Heart left ventricle (tissue), 16 donors: ENCODE results near the gene EIF2S2. TPM values are rescaled to one million over a fixed set of nuclear protein-coding genes. Genes with fewer than 3 reads are reported as not detected.

Experiments used
- ATAC-seq, 4 donors: fragments of 200-7000 bp; cut with Tn5 transposase; one replicate each; pipeline ENCODE4 v1.9.1; 2020 to 2022; ENCODE audit warnings: moderate library complexity in 4 of 4, mild to moderate bottlenecking in 3 of 4, moderate number of reproducible peaks in 1 of 4
- DNase-seq, 5 donors: peaks; one replicate each; pipeline ENCODE4 v3.0.0-alpha.2; 2020
- H3K27ac ChIP-seq, 12 donors: fragments of 200-600 bp; sonication (generic) in 4 of 12; one replicate each; pipeline versions ENCODE4 v1.5.0 to v1.8.0; 2016 to 2022; ENCODE audit warnings: mild to moderate bottlenecking in 2 of 12
- H3K27me3 ChIP-seq, 9 donors: fragments of 200-600 bp; sonication (generic) in 2 of 9; one replicate each; pipeline versions ENCODE4 v1.5.1 to v1.8.0; 2016 to 2022; ENCODE audit warnings: mild to moderate bottlenecking in 3 of 9
- H3K36me3 ChIP-seq, 9 donors: fragments of 200-600 bp; sonication (generic) in 2 of 9; one replicate each; pipeline versions ENCODE4 v1.5.0 to v1.8.0; 2018 to 2022; ENCODE audit warnings: mild to moderate bottlenecking in 2 of 9
- H3K4me1 ChIP-seq, 12 donors: fragments of 200-600 bp; sonication (generic) in 4 of 12; one replicate each; pipeline versions ENCODE4 v1.5.0 to v1.8.0; 2016 to 2022; ENCODE audit warnings: mild to moderate bottlenecking in 3 of 12
- H3K4me3 ChIP-seq, 12 donors: fragments of 200-600 bp; sonication (generic) in 4 of 12; one replicate each; pipeline versions ENCODE4 v1.5.0 to v1.8.0; 2017 to 2022; ENCODE audit warnings: mild to moderate bottlenecking in 9 of 12, moderate library complexity in 4 of 12
- H3K9me3 ChIP-seq, 12 donors: fragments of 200-600 bp; sonication (generic) in 4 of 12; one replicate each; pipeline versions ENCODE4 v1.5.0 to v1.8.0; 2016 to 2022; ENCODE audit warnings: mild to moderate bottlenecking in 1 of 12
- POLR2A ChIP-seq, 2 donors: fragments of 450-650 bp; IDR thresholded peaks; one replicate each; pipeline ENCODE4 v1.6.1; 2017; ENCODE audit warnings: antibody characterized with exemption in 2 of 2, mild to moderate bottlenecking in 2 of 2, moderate library complexity in 2 of 2
- WGBS, 4 donors: extraction: QIAGEN DNeasy Blood & Tissue Kit in 2 of 4; methylation state at CpG; one replicate each; pipeline versions ENCODE4 v1.1.5 to v1.1.7; 2013 to 2018; 5-methylcytosine and 5-hydroxymethylcytosine counted together
- intact Hi-C, 10 donors: fragments of 100-400 bp; cut with DNase I; formaldehyde crosslinking; loops; one replicate each; pipeline versions ENCODE4 v1.11.1 to v1.14.2; 2022
- polyA plus RNA-seq, 2 donors: library from polyadenylated mRNA; stranded (reverse); fragments of 200-250 nt; gene quantifications; one replicate each; pipeline ENCODE4 v1.2.3, GENCODE V29; 2013
- total RNA-seq, 9 donors: library from RNA; depleted of rRNA in 2 of 9; stranded (reverse); fragments of >200 nt in 2 of 9; fragmentation: NEBNext Ultra II Directional in 3 of 9; extraction: Animal tissue kit (Norgen Biotek cat#: 25700) in 3 of 9; gene quantifications; one replicate each; pipeline versions ENCODE4 v1.1.0 to v1.2.4, GENCODE V29; 2016 to 2023
- TF ChIP-seq, protein P1 (sequence below), 12 donors: fragments of 200-600 bp; sonication (generic) in 4 of 12; IDR thresholded peaks; one replicate each; pipeline versions ENCODE4 v1.5.0 to v1.8.0; 2018 to 2022; ENCODE audit warnings: antibody characterized with exemption in 12 of 12, mild to moderate bottlenecking in 5 of 12
- donor health status: ischemic (EF 13 %, LVEDD 7.1; RV severe dilation, severe dysfunction).
- donor health status: healthy with polysubstance abuse.
- donor health status: DM: no; HTN: yes; CAD: no.
- donor health status: DM: no; HTN: no; CAD: no.
- donor health status: ischemic (EF 25% LVEDD 6.9; RV normal size, moderate dysfunction).
- donor health status: ischemic (EF 25% LVEDD 5.7; RV mildly dilated, moderate dysfunction).
- donor health status: healthy.
- donor health status: DM: yes; HTN: yes; CAD: no.
- donor health status: ischemic (EF 35%, LVEDD 5.7; RV mildly dilated, moderate dysfunction).
- donor health status: nonischemic (EF 11% LVEDD 7.7; RV severe dilation, severe dysfunction).
- donor health status: DM: yes; HTN: yes; CAD: no.
- donor health status: PGD.
- donor health status: ischemic (EF 29% LVEDD 5.4; RV normal size, mild dysfunction).
- donor health status: nonischemic (EF 23%, LVEDD 6.1; RV moderate dilation, normal function).

Gene EIF2S2
- total and polyA plus RNA-seq, 11 donors = 25.8 to 81.7 (median 40.9) TPM

DNA sequence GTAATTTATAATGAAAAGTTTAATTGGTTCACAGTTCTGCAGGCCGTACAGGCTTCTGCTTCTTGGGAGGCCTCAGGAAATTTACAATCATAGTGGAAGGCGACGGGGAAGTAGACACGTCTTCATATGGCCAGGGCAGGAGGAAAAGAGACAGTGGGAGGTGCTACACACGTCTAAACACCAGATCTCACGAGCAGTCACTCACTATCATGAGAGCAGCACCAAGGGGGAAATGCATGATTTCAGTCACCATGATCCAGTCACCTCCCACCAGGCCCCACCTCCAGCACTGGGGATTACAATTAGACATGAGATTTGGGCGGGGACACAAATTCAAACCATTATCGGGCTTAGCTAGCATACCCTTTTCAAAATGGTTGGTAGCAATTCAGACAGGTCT lies 41.2 kb downstream of the EIF2S2 start:
- ATAC-seq = no peak
- intact Hi-C loops = loop anchor here in 5 of 10 donors (1.0 to 10.0 kb wide), 5 partner anchors 54 to 209 kb away; no protein-coding TSS in a partner anchor

DNA sequence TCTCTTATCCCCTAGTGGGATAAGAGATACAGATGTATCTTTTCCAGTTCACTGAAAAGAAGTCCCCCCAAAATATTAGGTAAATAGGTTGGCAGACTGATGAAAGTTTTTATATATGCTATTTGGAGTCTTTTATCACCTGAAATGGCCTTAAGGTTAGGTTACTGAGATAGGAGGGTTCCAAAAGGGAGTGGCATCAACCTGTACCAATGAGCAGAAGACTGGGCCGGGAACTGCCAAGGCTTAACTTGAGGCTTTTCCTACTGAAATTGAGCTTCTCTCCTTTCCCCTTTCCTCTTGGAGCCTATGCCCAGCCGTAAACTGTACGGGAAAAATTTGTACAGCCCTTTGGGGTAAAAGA lies 42.0 kb downstream of the EIF2S2 start:
- ATAC-seq (no peak), DNase-seq (no peak)
- Histone ChIP-seq H3K27ac (no peak overlapping the region), H3K4me3 (no peak overlapping the region), H3K36me3 (peaks cover 0 to 38% (median 24%) of the 10 kb centered on the region in 9 donors), H3K9me3 (no peaks in the 10 kb centered on the region), H3K4me1 (peaks cover 0 to 44% (median 24%) of the 10 kb centered on the region in 12 donors), H3K27me3 (no peaks in the 10 kb centered on the region)
- TF ChIP-seq, protein P1, sequence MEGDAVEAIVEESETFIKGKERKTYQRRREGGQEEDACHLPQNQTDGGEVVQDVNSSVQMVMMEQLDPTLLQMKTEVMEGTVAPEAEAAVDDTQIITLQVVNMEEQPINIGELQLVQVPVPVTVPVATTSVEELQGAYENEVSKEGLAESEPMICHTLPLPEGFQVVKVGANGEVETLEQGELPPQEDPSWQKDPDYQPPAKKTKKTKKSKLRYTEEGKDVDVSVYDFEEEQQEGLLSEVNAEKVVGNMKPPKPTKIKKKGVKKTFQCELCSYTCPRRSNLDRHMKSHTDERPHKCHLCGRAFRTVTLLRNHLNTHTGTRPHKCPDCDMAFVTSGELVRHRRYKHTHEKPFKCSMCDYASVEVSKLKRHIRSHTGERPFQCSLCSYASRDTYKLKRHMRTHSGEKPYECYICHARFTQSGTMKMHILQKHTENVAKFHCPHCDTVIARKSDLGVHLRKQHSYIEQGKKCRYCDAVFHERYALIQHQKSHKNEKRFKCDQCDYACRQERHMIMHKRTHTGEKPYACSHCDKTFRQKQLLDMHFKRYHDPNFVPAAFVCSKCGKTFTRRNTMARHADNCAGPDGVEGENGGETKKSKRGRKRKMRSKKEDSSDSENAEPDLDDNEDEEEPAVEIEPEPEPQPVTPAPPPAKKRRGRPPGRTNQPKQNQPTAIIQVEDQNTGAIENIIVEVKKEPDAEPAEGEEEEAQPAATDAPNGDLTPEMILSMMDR (IDR thresholded peaks at IDR 0.05) = peak in 2 of 12 donors; percentile 3 to 31
- TF ChIP-seq POLR2A (IDR thresholded peaks at IDR 0.05) = no peak
- intact Hi-C loops = loop anchor here in 5 of 10 donors (1.0 to 10.0 kb wide), 5 partner anchors 55 to 208 kb away; no protein-coding TSS in a partner anchor
- WGBS, 4 donors = 78 to 90% (median 85%) methylated on average over 3 of the region's 3 CpGs

More for the DNA sequence above, 41.2 kb downstream of the EIF2S2 start:
- no peaks in the 10 kb centered on the region for H3K9me3 ChIP-seq
- H3K27me3 ChIP-seq = no peaks in the 10 kb centered on the region
- H3K36me3 ChIP-seq = peaks cover 0 to 41% (median 29%) of the 10 kb centered on the region in 9 donors
- H3K27ac ChIP-seq = no peak overlapping the region
- peaks cover 0 to 36% (median 16%) of the 10 kb centered on the region in 12 donors for H3K4me1 ChIP-seq
- H3K4me3 ChIP-seq = no peak overlapping the region
- 80 to 85% (median 81%) methylated on average over 8 of the region's 8 CpGs for WGBS, 4 donors
- no peak for DNase-seq
- no peak for TF ChIP-seq POLR2A (IDR thresholded peaks at IDR 0.05)
- TF ChIP-seq, protein P1 (IDR thresholded peaks at IDR 0.05) = no peak

DNA sequence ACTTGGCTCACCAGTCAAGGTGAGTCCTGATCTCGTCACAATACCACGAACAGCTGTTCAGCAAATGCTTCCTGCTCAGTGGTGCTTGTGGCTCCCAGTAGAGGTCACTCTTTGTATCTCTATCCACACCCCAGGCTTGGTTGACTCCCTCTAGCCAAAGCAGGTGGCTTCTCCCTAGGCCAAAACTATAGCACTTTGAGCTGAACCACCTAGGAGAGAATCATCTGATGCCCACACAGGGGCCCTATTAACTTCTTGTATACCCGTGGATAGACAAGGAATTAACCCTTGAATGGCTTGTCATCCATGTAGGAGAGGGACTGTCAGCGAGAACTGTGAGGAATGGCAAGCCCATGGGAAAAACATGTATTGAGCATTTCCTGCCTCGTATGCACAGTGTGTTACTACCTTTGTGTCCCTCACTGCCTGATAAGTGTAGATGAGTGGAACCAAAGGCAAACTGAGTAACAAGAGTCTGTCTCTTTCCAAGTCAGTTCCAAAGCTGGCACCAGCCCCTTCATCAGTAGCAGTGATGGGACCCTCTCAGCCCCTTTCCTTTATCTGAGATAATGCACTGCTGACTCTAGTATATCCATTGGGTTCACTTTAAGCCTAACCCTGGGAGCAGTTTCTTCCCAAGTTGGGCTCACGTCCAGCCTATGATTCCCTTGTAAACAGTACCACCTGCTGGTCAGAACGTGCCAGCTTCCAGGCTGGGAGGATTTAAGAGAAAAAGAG lies 42.5 kb downstream of the EIF2S2 start:
- 11 to 18% (median 13%) methylated on average over 7 of the region's 7 CpGs for WGBS, 4 donors
- peak overlapping the region in 1 of 12 donors; percentile 7 for H3K27ac ChIP-seq
- TF ChIP-seq POLR2A (IDR thresholded peaks at IDR 0.05) = no peak
- TF ChIP-seq, protein P1 (IDR thresholded peaks at IDR 0.05) = peak; percentile 75 to 93 (median 87)
- H3K4me3 ChIP-seq = no peak overlapping the region
- peaks cover 0 to 36% (median 22%) of the 10 kb centered on the region in 9 donors for H3K36me3 ChIP-seq
- peaks cover 0 to 50% (median 28%) of the 10 kb centered on the region in 12 donors for H3K4me1 ChIP-seq
- H3K27me3 ChIP-seq = no peaks in the 10 kb centered on the region
- intact Hi-C loops = loop anchor here (1.0 to 10.0 kb wide), 20 partner anchors 55 to 277 kb away; partner anchors contain the start of gene RALY (in 6 of the 10)
- ATAC-seq = peak; percentile 72 to 91 (median 86)
- no peaks in the 10 kb centered on the region for H3K9me3 ChIP-seq
- DNase-seq = peak; percentile 50 to 74 (median 71)

DNA sequence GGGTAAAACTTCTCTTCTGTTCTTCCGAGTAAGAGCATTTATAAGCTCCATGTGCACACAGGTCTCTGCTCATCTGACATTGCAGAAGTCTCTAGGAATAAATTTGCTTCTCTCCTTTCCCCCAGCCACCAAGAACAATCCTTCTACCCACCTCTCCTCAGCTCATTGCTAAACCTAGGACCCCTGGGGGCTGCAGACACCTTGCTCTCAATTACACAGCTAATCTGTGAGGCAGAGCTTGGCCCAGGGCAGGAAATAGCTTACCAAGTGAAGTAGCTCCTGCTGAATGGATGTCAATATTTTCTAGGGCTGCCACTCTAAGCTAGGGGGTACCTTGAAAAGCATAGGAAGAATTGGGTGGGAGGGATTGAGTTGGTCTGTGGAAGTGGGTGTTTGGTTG lies 44.0 kb downstream of the EIF2S2 start:
- 86 to 100% (median 96%) methylated on average over 1 of the region's 1 CpG for WGBS, 4 donors
- intact Hi-C loops = loop anchor here (2.0 to 10.0 kb wide), 17 partner anchors 61 to 276 kb away; partner anchors contain the start of gene RALY (in 6 of the 10)
- Histone ChIP-seq H3K27me3 (no peaks in the 10 kb centered on the region), H3K9me3 (no peaks in the 10 kb centered on the region), H3K36me3 (peaks cover 0 to 23% (median 11%) of the 10 kb centered on the region in 9 donors), H3K27ac (no peak overlapping the region), H3K4me3 (no peak overlapping the region), H3K4me1 (peaks cover 0 to 52% (median 29%) of the 10 kb centered on the region in 12 donors)
- DNase-seq (no peak), ATAC-seq (no peak)
- TF ChIP-seq POLR2A (IDR thresholded peaks at IDR 0.05) = no peak
- TF ChIP-seq, protein P1 (IDR thresholded peaks at IDR 0.05) = no peak
